ENCODE measurements around the gene FBXO38.
A peak's percentile ranks its signal among the peaks of the same experiment; 100 is the strongest.

FBXO38 gene

GRCh38 chr5:148383564-148384379 lies at the start of gene FBXO38:
Gene FBXO38 (plus strand): TSS chr5:148383958. CDS start chr5:148394777, 10,819 bp downstream.
- peak; percentile 90 to 95 (median 94) for DNase-seq

- no peak for DNase-seq
Observed at GRCh38 chr5:148335259-148335658, 48.5 kb upstream of the FBXO38 start, which contains the start of gene SPINK9. Gene SPINK9 (plus strand): TSS chr5:148335559. CDS start chr5:148335614, 55 bp downstream.

GRCh38 chr5:148336704-148337435 lies 46.9 kb upstream of the FBXO38 start:
- no peak for DNase-seq

GRCh38 chr5:148342371-148343045 lies 41.2 kb upstream of the FBXO38 start:
- DNase-seq = no peak

GRCh38 chr5:148343046-148343407 lies 40.7 kb upstream of the FBXO38 start:
- DNase-seq = no peak

- no peak for DNase-seq
Observed at GRCh38 chr5:148343603-148344487, 39.9 kb upstream of the FBXO38 start.

GRCh38 chr5:148347706-148348105 lies 36.1 kb upstream of the FBXO38 start:
- DNase-seq = no peak

- no peak for DNase-seq
Observed at GRCh38 chr5:148352696-148353095, 31.1 kb upstream of the FBXO38 start.

GRCh38 chr5:148353634-148354033 lies 30.1 kb upstream of the FBXO38 start:
- DNase-seq = no peak

- DNase-seq = no peak
Observed at GRCh38 chr5:148364343-148364742, 19.4 kb upstream of the FBXO38 start.

GRCh38 chr5:148368299-148368698 lies 15.5 kb upstream of the FBXO38 start:
- DNase-seq = no peak

- DNase-seq = no peak
Observed at GRCh38 chr5:148372166-148372725, 11.5 kb upstream of the FBXO38 start.

GRCh38 chr5:148372893-148373292 lies 10.9 kb upstream of the FBXO38 start:
- DNase-seq = no peak

- DNase-seq = no peak
Observed at GRCh38 chr5:148374690-148375360, 8.9 kb upstream of the FBXO38 start.

- DNase-seq = no peak
Observed at GRCh38 chr5:148376198-148376597, 7.6 kb upstream of the FBXO38 start.

GRCh38 chr5:148378670-148379069 lies 5.1 kb upstream of the FBXO38 start:
- DNase-seq = no peak

- DNase-seq = no peak
Observed at GRCh38 chr5:148379340-148379739, 4.4 kb upstream of the FBXO38 start.

- DNase-seq = no peak
Observed at GRCh38 chr5:148381906-148382305, 1.9 kb upstream of the FBXO38 start.

GRCh38 chr5:148382961-148383360 lies 797 bp upstream of the FBXO38 start:
- DNase-seq = no peak

- DNase-seq = peak in 1 of 4 experiments; percentile 13
Observed at GRCh38 chr5:148384380-148384737, 601 bp downstream of the FBXO38 start.

- no peak for DNase-seq
Observed at GRCh38 chr5:148385094-148385493, 1.3 kb downstream of the FBXO38 start.

GRCh38 chr5:148386041-148386440 lies 2.3 kb downstream of the FBXO38 start:
- DNase-seq = no peak

All from activated CD4-positive, CD25-positive, alpha-beta regulatory T cell (primary cell).